ENCODE data around the gene VEZT.

VEZT gene

DNA sequence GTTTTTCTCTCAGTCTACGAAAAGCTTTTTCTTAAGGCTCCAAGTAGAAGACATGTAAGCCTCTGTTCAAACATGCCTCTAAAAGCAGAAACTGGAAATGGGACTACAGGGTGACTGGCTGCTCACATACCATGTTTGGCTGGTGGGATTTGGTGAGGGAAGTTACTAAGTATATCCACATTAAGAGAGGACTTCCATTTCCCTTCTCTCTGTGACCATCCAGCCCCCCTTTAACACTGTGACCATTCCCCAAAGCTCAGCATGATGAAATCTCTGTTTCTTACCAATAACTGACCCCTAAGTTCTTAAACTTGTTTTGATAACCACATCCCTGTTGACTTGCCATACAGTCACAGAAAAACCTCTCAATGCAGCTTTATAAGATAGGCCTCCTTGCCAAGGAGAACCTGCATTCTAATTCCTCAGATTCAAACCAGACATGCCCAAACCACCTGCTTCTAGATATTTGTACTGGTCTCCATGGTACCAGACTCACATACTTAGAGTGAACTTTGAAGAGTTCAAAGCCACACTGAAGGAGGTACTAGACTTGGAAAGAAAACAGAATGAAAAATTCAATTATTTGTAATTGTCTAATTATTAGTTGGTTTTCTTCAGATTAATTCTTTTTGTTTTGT is 102.2 kb downstream of the VEZT start:
- no peak for DNase-seq

DNA sequence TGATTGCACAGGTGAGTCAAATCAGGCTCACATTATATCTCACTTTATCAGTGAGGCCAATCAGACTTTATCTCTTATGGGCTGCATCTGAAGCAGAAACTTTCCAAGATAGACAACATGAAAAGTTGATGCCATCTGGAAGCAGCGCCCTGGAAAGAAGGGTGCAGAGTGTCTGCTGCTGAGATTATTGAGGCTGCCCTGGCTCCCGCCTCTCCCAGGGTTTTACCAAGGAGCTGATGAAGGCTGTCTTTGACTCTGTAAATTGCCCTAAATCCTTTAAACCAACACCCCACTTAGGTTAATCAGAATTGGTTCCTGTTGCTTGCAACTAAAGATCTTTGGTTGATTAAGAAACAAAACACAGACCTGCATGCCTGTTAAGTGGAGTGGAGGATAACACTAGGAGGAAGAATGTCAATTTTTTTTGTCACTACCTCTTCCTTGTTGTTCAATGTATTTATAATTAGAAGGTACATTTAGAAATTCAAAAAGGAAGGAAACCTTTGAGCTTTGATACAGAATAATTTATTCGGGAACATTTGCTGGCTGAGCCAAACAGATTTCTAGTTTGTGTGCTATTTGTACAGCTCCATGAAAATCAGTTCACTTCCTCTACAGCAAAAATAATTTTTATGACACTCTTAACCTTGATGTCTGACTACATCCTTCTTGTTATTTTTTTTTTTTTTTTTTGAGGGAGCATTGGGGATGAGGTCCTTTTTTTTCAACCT is 104.1 kb downstream of the VEZT start:
- DNase-seq = no peak

DNA sequence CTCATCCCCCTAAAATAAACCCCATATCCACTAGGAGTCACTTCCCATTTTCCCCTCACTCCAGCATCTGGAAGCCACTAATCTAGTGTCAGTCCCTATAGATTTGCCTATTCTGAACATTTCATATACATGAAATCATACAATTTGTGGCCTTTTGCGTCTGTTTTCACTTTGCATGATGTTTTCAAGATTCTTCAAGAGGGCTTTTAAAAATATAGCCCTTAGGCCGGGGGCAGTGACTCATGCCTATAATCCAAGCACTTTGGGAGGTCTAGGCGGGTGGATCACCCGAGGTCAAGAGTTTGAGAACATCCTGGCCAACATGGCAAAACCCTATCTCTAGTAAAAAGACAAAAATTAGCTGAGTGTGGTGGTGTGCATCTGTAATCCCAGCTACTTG is 104.7 kb downstream of the VEZT start:
- no peak for DNase-seq

DNA sequence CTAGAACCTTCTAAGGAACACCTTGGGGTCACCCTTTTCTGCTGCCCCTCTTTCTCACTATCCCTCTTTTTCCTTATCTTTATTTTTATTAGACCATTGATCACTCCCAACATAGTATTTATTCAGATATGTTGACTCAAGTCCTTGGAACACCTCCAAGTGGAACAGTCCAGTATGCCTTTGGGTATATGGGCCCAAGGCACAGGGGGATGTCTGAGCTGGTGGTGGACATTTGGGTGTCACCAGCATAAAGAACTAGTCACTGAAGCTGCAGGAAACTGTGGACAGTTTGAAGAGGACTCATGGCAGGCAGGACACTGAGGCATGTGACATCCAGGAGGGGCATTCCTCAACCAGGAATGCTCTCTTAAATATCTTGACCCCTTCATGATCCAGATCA is 105.6 kb downstream of the VEZT start:
- no peak for DNase-seq

DNA sequence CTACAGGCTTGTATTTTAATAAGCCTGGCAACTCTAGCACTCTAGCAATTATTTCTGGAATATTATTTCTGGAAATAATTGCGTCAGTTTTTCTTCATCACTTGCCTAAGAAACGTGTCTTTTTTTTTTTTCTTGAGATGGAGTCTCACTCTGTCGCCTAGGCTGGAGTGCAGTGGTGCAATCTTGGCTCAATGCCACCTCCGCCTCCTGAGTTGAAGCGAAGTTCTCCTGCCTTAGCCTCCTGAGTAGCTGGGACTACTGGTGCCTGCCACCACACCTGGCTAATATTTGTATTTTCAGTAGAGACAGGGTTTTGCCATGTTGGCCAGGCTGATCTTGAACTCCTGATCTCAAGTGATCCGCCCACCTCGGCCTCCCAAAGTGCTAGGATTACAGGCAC is 106.6 kb downstream of the VEZT start:
- peak in 1 of 56 donors; percentile 0 for DNase-seq

DNA sequence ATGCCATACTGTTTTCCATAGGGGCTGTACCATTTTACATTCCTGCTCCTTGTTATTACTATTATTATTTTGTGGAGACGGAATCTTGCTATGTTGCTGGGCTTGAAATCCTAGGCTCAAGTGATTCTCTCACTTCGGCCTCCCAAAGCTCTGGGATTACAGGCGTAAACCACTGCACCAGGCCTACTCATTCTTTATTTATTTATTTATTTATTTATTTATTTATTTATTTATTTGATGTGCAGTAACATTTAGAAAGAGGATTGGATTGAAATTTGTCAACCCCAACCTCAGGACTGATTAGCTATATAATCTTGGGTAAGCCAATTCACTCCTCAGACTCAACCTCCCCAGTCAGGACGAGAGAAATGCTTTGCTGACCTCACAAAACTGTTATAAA is 107.9 kb downstream of the VEZT start:
- no peak for DNase-seq

DNA sequence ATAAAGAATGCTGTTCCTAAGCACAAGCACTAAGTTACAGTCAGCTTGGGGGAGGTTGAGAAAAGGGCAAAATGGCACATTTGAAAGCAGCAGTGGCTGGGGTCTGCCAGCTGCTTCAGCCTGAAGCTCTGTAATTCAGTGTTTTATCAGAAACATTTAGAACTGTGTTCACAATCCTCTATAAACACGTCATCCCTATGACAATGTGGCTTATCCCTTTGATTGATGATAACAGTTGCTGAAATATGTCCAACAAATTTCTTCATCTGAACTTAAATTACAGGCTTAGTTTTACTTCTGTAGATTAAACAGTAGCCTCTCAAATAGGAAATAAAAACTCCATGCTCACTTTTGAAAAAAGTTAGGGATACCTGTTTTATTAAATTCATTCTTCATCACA is 108.8 kb downstream of the VEZT start:
- no peak for DNase-seq

DNA sequence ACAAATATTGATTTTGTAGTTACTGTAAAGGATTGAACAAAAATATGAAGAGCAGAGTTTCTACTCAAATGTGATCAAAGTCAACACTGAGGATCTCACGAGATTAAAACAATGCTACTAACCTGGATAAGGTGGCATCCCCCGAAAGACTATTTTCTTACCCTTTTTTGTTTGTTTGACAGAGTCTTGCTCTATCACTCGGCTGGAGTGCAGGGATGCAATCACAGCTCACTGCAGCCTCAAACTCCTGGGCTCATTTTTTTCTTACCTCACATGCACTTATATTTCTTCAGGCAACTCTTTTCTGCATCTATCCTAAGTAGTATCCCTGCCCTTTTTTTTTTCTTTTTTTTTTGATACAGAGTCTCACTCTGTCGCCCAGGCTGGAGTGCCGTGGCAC is 109.2 kb downstream of the VEZT start:
- no peak for DNase-seq

DNA sequence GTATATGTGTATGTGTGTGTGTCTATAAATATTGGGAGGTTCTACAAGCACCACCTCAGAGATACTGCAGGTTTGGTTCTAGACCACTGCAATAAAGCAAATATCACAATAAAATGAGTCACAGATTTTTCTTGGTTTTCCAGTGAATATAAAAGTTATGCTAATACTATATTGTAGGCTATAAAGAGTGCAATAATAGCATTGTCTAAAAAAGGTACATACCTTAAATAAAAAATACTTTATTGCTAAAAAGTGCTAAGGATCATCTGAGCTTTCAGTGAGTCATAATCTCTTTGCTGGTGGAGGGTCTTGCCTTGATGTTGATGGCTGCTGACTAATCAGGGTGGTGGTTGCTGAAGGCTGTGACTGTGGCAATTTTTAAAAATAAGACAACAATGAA is 111.1 kb downstream of the VEZT start:
- no peak for DNase-seq

DNA sequence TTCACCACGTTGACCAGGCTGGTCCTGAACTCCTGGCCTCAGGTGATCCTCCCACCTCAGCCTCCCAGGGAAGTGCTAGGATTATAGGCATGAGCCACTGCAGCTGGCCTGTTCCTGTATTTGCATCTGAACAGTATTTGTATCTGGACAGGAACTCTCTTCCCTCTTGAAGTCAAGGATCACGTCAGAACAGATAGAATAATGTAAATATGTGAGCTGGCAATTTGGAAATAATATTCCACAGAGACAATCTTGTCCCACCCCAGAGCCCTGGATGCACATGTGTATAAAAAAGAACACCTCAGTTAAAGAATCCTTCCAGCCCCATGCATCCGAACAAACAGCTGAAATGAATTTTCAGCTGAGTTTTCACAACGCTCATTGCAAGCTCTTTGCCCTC is 118.3 kb downstream of the VEZT start:
- DNase-seq = no peak

DNA sequence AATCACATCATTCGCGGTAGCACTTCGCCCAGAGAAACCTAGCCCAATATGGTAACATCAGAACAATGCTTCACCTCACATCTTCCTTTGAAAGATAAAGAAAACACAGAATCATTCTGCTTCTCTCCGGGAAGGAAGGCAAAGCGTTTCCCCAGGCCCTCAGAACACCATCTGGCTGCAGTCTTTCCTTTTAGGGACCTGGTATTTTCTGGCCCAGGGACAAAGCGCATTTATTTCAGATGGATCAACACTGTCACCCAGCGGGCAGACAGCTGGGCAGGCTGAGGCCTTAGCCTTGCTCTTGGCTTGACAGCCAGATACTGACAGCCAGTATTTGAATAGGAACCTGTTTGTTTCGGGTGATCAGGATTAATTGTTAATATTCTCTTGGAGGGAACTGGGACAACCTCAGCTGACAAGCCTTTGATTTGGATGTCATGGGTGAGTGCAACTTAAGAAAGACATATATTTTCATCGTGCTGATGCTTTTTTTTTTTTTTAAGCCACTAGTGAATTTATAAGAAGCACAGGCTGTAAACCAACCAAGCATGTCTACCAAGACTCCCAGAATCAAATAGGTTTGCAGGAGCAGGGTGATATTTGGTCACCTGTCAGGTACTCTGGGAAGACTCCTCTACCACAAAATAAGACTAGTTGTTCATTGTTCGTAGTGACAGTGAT is 118.9 kb downstream of the VEZT start:
- peak in 52 of 56 donors; percentile 3 to 73 (median 28) for DNase-seq

DNA sequence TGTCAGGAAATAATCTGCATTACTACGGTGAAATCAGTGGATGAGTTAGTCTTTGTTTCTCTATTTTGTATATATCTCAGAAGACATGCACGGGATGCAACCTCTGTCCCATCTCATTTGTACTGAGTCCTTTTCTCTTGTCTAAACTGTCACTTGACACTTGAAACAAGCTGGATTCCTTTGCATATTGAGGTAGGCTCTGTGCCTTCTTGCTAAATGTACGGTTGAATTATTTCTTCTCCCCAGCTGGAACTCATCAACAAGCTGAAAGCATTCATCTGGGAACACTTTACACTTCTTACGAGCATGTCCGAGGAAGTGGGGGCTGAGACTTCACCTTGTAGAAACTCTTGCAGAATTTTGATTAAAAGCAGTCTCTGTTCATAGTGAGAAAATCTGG is 119.5 kb downstream of the VEZT start:
- DNase-seq = no peak

DNA sequence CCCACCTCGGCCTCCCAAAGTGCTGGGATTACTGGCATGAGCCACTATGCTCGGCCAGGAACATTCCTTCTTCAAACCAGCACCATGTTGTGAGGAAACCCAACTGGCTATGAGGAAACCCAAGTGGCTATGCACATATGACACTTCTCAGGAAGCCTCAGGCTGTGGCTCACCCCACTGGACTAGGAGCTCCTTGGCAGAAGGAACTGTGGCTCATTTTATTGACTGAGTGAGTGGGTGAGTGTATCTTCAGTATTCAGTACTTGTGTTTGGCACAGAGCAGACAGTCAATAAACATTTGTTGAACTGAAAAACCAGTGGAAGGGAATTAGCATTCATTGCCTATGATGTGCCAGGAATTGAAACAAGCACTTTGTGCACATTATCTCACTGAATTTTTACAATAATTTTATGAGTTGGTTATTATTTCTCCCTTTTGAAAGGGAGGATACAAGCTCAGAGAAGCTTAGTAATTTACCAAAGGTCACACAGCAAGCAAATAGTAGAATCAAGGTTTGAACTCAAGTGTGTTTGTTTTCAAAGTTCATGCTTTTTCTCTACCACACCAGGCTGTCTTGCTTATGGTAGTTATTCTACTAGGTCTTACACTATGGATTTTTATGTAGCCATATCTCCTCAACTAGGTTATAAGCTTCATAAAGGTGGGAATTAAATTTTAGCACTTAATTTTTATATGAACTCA is 121.6 kb downstream of the VEZT start:
- DNase-seq = no peak

DNA sequence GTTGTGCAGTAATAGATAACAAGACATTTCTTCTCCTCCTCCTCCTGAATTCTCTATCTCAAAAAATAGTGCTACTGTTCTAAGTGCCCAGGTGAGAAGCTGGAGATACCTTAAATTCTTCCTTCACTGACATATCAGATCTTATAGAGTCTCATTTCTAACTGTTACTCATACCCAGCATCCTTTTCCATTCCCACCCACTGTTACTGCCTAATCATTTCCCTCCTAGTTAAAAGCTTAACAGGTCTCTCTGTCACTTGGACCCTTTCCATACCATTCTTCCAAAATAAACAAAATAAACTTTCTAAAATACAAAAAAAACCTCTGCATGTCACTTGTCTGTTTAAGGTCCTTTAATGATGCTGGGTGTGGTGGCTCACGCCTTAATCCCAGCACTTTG is 124.4 kb downstream of the VEZT start:
- no peak for DNase-seq

DNA sequence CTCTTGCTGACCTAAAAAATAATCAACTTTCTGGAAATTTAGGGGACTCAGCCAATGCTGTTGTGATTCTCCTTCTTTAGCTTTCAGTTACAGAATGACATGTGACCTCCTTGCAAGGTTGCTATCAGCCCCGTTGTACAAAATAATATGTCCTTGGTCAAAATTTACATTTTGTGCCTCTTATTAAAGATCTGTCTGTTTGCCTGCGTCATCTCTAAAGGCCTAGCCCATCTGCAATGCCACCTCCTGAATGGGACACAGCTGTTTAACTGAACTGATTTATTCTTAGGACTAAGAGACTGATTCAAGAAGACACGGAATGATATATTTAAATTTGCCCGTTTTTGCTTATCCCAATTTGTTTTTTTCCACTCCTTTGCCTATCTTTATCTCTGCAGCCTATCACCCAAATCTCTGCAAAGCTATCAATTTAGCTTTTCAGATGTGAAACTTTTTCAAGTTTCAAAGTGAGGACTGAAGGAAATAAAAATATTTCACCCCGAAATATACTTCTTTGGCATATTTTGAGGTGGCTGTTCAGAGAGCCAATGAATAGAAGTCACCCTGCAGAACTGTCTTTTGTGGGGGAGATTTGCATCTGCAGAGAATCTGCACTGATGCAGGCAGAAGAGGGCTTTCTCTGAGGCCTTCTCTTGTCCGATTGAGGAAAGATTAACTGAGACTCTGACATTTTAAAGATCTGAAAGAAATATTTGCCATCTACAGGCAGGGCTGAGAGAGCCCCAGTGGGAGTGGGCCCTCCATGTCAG is 126.0 kb downstream of the VEZT start:
- DNase-seq = no peak

DNA sequence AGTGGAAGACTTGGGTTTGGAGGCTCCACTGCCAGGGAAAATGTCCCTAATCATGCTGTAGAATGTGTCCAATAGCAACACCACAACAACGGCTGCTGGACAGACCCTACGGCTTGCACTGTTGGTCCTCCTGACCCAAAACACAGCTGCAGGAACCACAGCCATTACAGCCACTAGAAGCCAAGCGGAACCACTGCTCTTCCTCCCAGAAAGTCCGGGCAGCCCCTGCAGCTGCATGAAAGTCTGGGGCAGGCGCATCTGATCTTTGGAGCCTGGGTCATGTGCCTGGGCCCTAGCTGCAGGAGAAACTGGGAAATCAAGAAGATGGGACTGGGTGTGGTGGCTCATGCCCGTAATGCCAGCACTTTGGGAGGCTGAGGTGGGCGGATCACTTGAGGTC is 131.7 kb downstream of the VEZT start:
- DNase-seq = no peak

DNA sequence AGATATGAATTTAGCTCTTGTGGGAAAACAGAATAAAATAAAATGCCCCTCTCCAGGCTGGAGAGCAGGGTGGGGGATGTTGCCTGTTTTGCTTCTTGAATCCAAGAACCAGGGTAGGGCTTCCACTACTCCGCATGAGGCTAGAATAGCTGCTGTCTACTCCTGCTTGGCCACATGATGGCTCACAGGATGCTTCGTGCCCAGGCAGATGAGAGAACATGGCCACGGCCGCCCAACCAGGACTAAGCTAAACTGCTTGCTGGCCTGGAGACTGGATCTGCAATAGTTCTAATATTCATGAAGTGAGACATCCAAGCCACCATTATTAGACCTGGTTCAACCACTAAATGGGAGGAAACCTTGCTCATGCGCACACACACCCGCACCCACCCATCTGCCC is 134.1 kb downstream of the VEZT start:
- DNase-seq = no peak

Data from nucleus accumbens (tissue), 56 donors.